GM12892 (cell line): ENCODE results near the gene SFXN5.

Experiments used
- POLR2A ChIP-seq: IDR thresholded peaks from 2 replicates; pipeline ENCODE4 v1.6.1; 2011; ENCODE audit warnings: low read depth, low read length, control low read depth
- TAF1 ChIP-seq: IDR thresholded peaks from 2 replicates; pipeline ENCODE4 v1.6.1; 2011; ENCODE audit warnings: low read depth, mild to moderate bottlenecking, control low read depth, low read length, borderline replicate concordance

- no peak for TF ChIP-seq POLR2A
- no peak for TF ChIP-seq TAF1
Observed at GRCh38 chr2:72985891-72986683, 85.4 kb downstream of the SFXN5 start.
